ENCODE results near the gene GJA4.

Gene GJA4

DNA sequence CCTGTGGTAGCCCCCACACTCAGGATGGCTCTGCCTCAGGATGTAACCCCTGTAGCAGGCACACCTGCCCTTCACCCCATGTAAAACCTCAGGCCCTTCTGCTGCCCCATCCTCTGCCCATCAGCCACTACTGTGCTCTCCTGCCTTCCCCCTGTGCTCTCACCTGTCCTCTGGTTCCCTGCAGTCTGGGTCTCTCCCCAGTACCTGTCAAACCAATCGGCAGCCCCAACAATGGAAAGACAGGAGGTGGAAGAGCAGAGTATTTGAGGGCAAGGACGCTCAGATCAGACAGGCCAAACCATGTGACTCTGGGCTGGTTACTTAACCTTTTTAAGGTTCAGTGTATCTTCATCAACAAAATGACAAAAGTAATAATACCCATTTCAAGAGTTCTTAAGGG lies 35.8 kb downstream of the GJA4 start:
- no peaks in the 10 kb centered on the region for H3K79me1 ChIP-seq (ENCODE audit: low read depth, low read length)
- no peak overlapping the region for H2BK15ac ChIP-seq (ENCODE audit: low read length)
- DNase-seq (ENCODE audit: low spot score) = no peak
- no peak overlapping the region for H3K23ac ChIP-seq (ENCODE audit: low read depth, low read length, poor library complexity)
- H3K4me2 ChIP-seq (ENCODE audit: insufficient read depth, low read length, poor library complexity, severe bottlenecking) = no peak overlapping the region
- no peak overlapping the region for H4K91ac ChIP-seq (ENCODE audit: low read depth, low read length, poor library complexity)
- no peak overlapping the region for H3K18ac ChIP-seq (ENCODE audit: low read length)
- no peak overlapping the region for H2BK120ac ChIP-seq (ENCODE audit: low read depth, low read length)
- no peak overlapping the region for H2AK5ac ChIP-seq (ENCODE audit: low read depth, low read length)
- H3K4ac ChIP-seq (ENCODE audit: low read length) = no peak overlapping the region
- H2BK12ac ChIP-seq (ENCODE audit: low read length) = no peak overlapping the region
- WGBS, 2 donors (ENCODE audit: extremely low coverage in 2 of 2, insufficient read length in 2 of 2, insufficient replicate concordance in 1 of 2) = no CpG with 5 or more reads among the region's 2 CpGs
- H3K14ac ChIP-seq (ENCODE audit: low read length) = no peak overlapping the region
- no peaks in the 10 kb centered on the region for H3K27me3 ChIP-seq (ENCODE audit: control insufficient read depth in 3 of 3, insufficient read depth in 3 of 3, low read depth in 1 of 3, low read length in 3 of 3)
- peaks cover 0 to 4% of the 10 kb centered on the region in 2 donors for H3K9me3 ChIP-seq (replicated peaks in 1 of 2; ENCODE audit: control insufficient read depth in 2 of 2, insufficient read depth in 1 of 2, low read depth in 1 of 2, low read length in 2 of 2)
- H3K4me3 ChIP-seq (ENCODE audit: low read length in 2 of 2) = no peak overlapping the region
- no peak overlapping the region for H2AFZ ChIP-seq (ENCODE audit: low read length)
- no peak overlapping the region for H3K27ac ChIP-seq (replicated peaks; ENCODE audit: low read length)
- no peak overlapping the region for H2BK5ac ChIP-seq (ENCODE audit: low read length)
- H3K9ac ChIP-seq (ENCODE audit: low read depth, low read length, poor library complexity) = no peak overlapping the region
- no peaks in the 10 kb centered on the region for H3K36me3 ChIP-seq (replicated peaks in 1 of 2; ENCODE audit: control insufficient read depth in 2 of 2, insufficient read depth in 2 of 2, low read length in 2 of 2)
- H4K8ac ChIP-seq (ENCODE audit: low read depth, low read length) = no peak overlapping the region
- H3K4me1 ChIP-seq (ENCODE audit: control insufficient read depth in 2 of 2, insufficient read depth in 1 of 2, low read depth in 1 of 2, low read length in 2 of 2) = peaks cover 2 to 15% of the 10 kb centered on the region in 2 donors

DNA sequence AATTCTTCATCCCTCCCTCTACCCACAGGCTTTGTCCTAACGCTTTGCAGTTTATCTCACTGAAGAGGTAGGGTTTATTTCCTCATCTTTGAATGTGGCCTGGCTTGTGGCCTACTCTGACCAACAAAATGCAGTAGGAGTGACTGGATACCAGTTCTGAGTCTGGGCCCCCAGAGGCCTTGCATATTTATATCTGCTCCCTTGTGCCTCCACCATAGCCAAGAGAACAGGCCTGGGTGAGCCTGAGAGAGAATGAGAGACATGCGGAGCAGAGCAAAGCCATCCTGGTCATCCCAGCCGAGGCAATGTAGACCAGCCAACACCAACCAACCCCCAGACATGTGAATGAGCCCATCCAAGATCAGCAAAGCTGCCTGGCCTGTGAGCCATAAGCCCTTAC lies 36.5 kb downstream of the GJA4 start:
- H2BK120ac ChIP-seq (ENCODE audit: low read depth, low read length) = no peak overlapping the region
- no peaks in the 10 kb centered on the region for H3K79me1 ChIP-seq (ENCODE audit: low read depth, low read length)
- no peak overlapping the region for H3K9ac ChIP-seq (ENCODE audit: low read depth, low read length, poor library complexity)
- WGBS, 2 donors (ENCODE audit: extremely low coverage in 2 of 2, insufficient read length in 2 of 2, insufficient replicate concordance in 1 of 2) = no CpG with 5 or more reads among the region's 3 CpGs
- peaks cover 2 to 15% of the 10 kb centered on the region in 2 donors for H3K4me1 ChIP-seq (ENCODE audit: control insufficient read depth in 2 of 2, insufficient read depth in 1 of 2, low read depth in 1 of 2, low read length in 2 of 2)
- no peak overlapping the region for H3K4ac ChIP-seq (ENCODE audit: low read length)
- H2AFZ ChIP-seq (ENCODE audit: low read length) = no peak overlapping the region
- no peak overlapping the region for H4K8ac ChIP-seq (ENCODE audit: low read depth, low read length)
- H2BK5ac ChIP-seq (ENCODE audit: low read length) = no peak overlapping the region
- H2AK5ac ChIP-seq (ENCODE audit: low read depth, low read length) = no peak overlapping the region
- no peaks in the 10 kb centered on the region for H3K9me3 ChIP-seq (replicated peaks in 1 of 2; ENCODE audit: control insufficient read depth in 2 of 2, insufficient read depth in 1 of 2, low read depth in 1 of 2, low read length in 2 of 2)
- no peak overlapping the region for H2BK15ac ChIP-seq (ENCODE audit: low read length)
- no peaks in the 10 kb centered on the region for H3K36me3 ChIP-seq (replicated peaks in 1 of 2; ENCODE audit: control insufficient read depth in 2 of 2, insufficient read depth in 2 of 2, low read length in 2 of 2)
- H2BK12ac ChIP-seq (ENCODE audit: low read length) = no peak overlapping the region
- no peak overlapping the region for H3K4me2 ChIP-seq (ENCODE audit: insufficient read depth, low read length, poor library complexity, severe bottlenecking)
- H3K4me3 ChIP-seq (ENCODE audit: low read length in 2 of 2) = no peak overlapping the region
- no peak overlapping the region for H3K18ac ChIP-seq (ENCODE audit: low read length)
- no peak overlapping the region for H3K27ac ChIP-seq (replicated peaks; ENCODE audit: low read length)
- no peak for DNase-seq (ENCODE audit: low spot score)
- H3K27me3 ChIP-seq (ENCODE audit: control insufficient read depth in 3 of 3, insufficient read depth in 3 of 3, low read depth in 1 of 3, low read length in 3 of 3) = no peaks in the 10 kb centered on the region
- no peak overlapping the region for H4K91ac ChIP-seq (ENCODE audit: low read depth, low read length, poor library complexity)
- H3K23ac ChIP-seq (ENCODE audit: low read depth, low read length, poor library complexity) = no peak overlapping the region
- no peak overlapping the region for H3K14ac ChIP-seq (ENCODE audit: low read length)

DNA sequence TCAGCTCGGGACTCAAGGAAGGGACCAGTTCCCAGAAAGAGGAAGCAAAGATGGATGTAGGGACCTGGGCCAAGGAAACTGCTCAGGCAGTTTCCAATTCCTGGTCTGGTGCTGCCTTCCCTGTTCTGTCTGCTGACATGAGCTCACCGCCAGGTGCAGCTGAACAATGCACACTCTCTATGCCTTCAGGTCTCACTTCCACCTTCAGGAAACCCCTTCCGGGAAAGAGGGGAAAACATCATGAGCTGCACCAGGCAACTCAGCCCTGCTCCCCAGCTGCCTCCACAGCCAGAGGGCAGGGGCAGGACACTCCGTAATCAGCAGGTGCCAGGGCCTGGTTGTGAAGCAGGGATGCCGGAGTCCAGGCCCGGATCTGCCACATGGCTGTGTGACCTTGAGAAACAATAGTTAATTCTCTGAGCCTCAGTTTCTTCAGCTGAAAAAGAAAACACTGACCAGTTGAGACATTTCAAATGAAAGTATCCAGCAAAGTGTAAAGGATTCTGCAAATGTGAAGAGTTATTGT lies 39.0 kb downstream of the GJA4 start:
- Histone ChIP-seq H4K8ac (ENCODE audit: low read depth, low read length) (no peak overlapping the region), H3K4ac (ENCODE audit: low read length) (no peak overlapping the region)
- WGBS, 2 donors (ENCODE audit: extremely low coverage in 2 of 2, insufficient read length in 2 of 2, insufficient replicate concordance in 1 of 2) = no CpG with 5 or more reads among the region's 6 CpGs

DNA sequence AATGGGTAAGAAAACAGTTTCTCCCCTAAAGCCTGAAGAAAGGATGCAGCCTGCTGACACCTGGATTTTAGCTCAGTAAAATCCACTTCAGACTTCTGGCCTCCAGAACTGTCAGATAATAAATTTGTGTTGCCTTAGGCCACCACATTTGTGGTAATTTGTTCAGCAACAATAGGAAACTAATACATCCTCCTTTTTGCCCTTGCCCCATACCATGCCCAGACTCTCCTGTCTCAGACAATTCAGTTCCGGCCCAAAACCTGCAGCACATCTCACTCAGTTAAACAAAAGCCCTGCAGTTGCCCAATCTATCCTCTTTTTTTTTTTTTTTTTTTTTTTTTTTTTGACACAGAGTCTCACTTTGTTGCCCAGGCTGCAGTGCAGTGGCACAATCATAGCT lies 40.9 kb downstream of the GJA4 start:
- no peak overlapping the region for H3K4me2 ChIP-seq (ENCODE audit: insufficient read depth, low read length, poor library complexity, severe bottlenecking)
- no peak overlapping the region for H3K4me3 ChIP-seq (ENCODE audit: low read length in 2 of 2)
- H3K4me1 ChIP-seq (ENCODE audit: control insufficient read depth in 2 of 2, insufficient read depth in 1 of 2, low read depth in 1 of 2, low read length in 2 of 2) = peaks cover 2 to 9% of the 10 kb centered on the region in 2 donors
- DNase-seq (ENCODE audit: low spot score) = no peak
- no peak overlapping the region for H3K14ac ChIP-seq (ENCODE audit: low read length)
- H3K36me3 ChIP-seq (replicated peaks in 1 of 2; ENCODE audit: control insufficient read depth in 2 of 2, insufficient read depth in 2 of 2, low read length in 2 of 2) = no peaks in the 10 kb centered on the region
- H3K18ac ChIP-seq (ENCODE audit: low read length) = no peak overlapping the region
- no peak overlapping the region for H2BK120ac ChIP-seq (ENCODE audit: low read depth, low read length)
- H3K4ac ChIP-seq (ENCODE audit: low read length) = no peak overlapping the region
- no peaks in the 10 kb centered on the region for H3K79me1 ChIP-seq (ENCODE audit: low read depth, low read length)
- WGBS, 2 donors (ENCODE audit: extremely low coverage in 2 of 2, insufficient read length in 2 of 2, insufficient replicate concordance in 1 of 2) = no CpG with 5 or more reads among the region's 1 CpG
- H2BK5ac ChIP-seq (ENCODE audit: low read length) = no peak overlapping the region
- no peak overlapping the region for H3K27ac ChIP-seq (replicated peaks; ENCODE audit: low read length)
- no peaks in the 10 kb centered on the region for H3K9me3 ChIP-seq (replicated peaks in 1 of 2; ENCODE audit: control insufficient read depth in 2 of 2, insufficient read depth in 1 of 2, low read depth in 1 of 2, low read length in 2 of 2)
- H4K91ac ChIP-seq (ENCODE audit: low read depth, low read length, poor library complexity) = no peak overlapping the region
- no peak overlapping the region for H2BK15ac ChIP-seq (ENCODE audit: low read length)
- no peak overlapping the region for H4K8ac ChIP-seq (ENCODE audit: low read depth, low read length)
- no peak overlapping the region for H3K23ac ChIP-seq (ENCODE audit: low read depth, low read length, poor library complexity)
- no peak overlapping the region for H2BK12ac ChIP-seq (ENCODE audit: low read length)
- no peak overlapping the region for H3K9ac ChIP-seq (ENCODE audit: low read depth, low read length, poor library complexity)
- H2AFZ ChIP-seq (ENCODE audit: low read length) = no peak overlapping the region
- no peak overlapping the region for H2AK5ac ChIP-seq (ENCODE audit: low read depth, low read length)
- no peaks in the 10 kb centered on the region for H3K27me3 ChIP-seq (ENCODE audit: control insufficient read depth in 3 of 3, insufficient read depth in 3 of 3, low read depth in 1 of 3, low read length in 3 of 3)

More for the DNA sequence above, 39.0 kb downstream of the GJA4 start:
- no peaks in the 10 kb centered on the region for H3K27me3 ChIP-seq (ENCODE audit: control insufficient read depth in 3 of 3, insufficient read depth in 3 of 3, low read depth in 1 of 3, low read length in 3 of 3)
- no peak overlapping the region for H2BK5ac ChIP-seq (ENCODE audit: low read length)
- no peak overlapping the region for H2BK15ac ChIP-seq (ENCODE audit: low read length)
- no peak overlapping the region for H2BK12ac ChIP-seq (ENCODE audit: low read length)
- no peak overlapping the region for H3K27ac ChIP-seq (replicated peaks; ENCODE audit: low read length)
- no peak overlapping the region for H3K4me2 ChIP-seq (ENCODE audit: insufficient read depth, low read length, poor library complexity, severe bottlenecking)
- no peak overlapping the region for H2AFZ ChIP-seq (ENCODE audit: low read length)
- H3K79me1 ChIP-seq (ENCODE audit: low read depth, low read length) = no peaks in the 10 kb centered on the region
- no peak for DNase-seq (ENCODE audit: low spot score)
- no peak overlapping the region for H3K14ac ChIP-seq (ENCODE audit: low read length)
- peak overlapping the region; percentile 7 for H3K9ac ChIP-seq (ENCODE audit: low read depth, low read length, poor library complexity)
- no peak overlapping the region for H2AK5ac ChIP-seq (ENCODE audit: low read depth, low read length)
- no peak overlapping the region for H3K18ac ChIP-seq (ENCODE audit: low read length)
- H3K9me3 ChIP-seq (replicated peaks in 1 of 2; ENCODE audit: control insufficient read depth in 2 of 2, insufficient read depth in 1 of 2, low read depth in 1 of 2, low read length in 2 of 2) = no peaks in the 10 kb centered on the region
- no peaks in the 10 kb centered on the region for H3K36me3 ChIP-seq (replicated peaks in 1 of 2; ENCODE audit: control insufficient read depth in 2 of 2, insufficient read depth in 2 of 2, low read length in 2 of 2)
- peaks cover 2 to 17% of the 10 kb centered on the region in 2 donors for H3K4me1 ChIP-seq (ENCODE audit: control insufficient read depth in 2 of 2, insufficient read depth in 1 of 2, low read depth in 1 of 2, low read length in 2 of 2)
- no peak overlapping the region for H2BK120ac ChIP-seq (ENCODE audit: low read depth, low read length)
- H3K23ac ChIP-seq (ENCODE audit: low read depth, low read length, poor library complexity) = no peak overlapping the region
- no peak overlapping the region for H4K91ac ChIP-seq (ENCODE audit: low read depth, low read length, poor library complexity)
- H3K4me3 ChIP-seq (ENCODE audit: low read length in 2 of 2) = no peak overlapping the region

Data from neuronal stem cell (in vitro differentiated cells).